GM18508 (cell line): Measurements from ENCODE around the gene PDGFD.

Experiments used
- ATAC-seq: cut with Tn5 transposase; IDR thresholded peaks from one replicate; pipeline ENCODE4 v1.9.1; 2021; ENCODE audit warnings: moderate number of reproducible peaks; ENCODE audit not compliant: insufficient read depth, unreplicated experiment

Gene PDGFD

GRCh38 chr11:103898065-103898464 lies 265.9 kb downstream of the PDGFD start:
- ATAC-seq: peak; percentile 52

- no peak for ATAC-seq
Observed at GRCh38 chr11:103897160-103897936, 266.6 kb downstream of the PDGFD start.

- ATAC-seq: no peak
Observed at GRCh38 chr11:103895106-103895505, 268.8 kb downstream of the PDGFD start.

GRCh38 chr11:103894673-103895072 lies 269.3 kb downstream of the PDGFD start:
- no peak for ATAC-seq

- no peak for ATAC-seq
Observed at GRCh38 chr11:103894034-103894433, 269.9 kb downstream of the PDGFD start.

GRCh38 chr11:103893371-103893770 lies 270.6 kb downstream of the PDGFD start:
- no peak for ATAC-seq

GRCh38 chr11:103892603-103893002 lies 271.3 kb downstream of the PDGFD start:
- ATAC-seq: no peak

GRCh38 chr11:103890654-103891053 lies 273.3 kb downstream of the PDGFD start:
- no peak for ATAC-seq

GRCh38 chr11:103889679-103890078 lies 274.3 kb downstream of the PDGFD start:
- ATAC-seq: no peak

- ATAC-seq: no peak
Observed at GRCh38 chr11:103888541-103888951, 275.4 kb downstream of the PDGFD start.

GRCh38 chr11:103887001-103887658 lies 276.8 kb downstream of the PDGFD start:
- no peak for ATAC-seq

- no peak for ATAC-seq
Observed at GRCh38 chr11:103883856-103884255, 280.1 kb downstream of the PDGFD start.

- no peak for ATAC-seq
Observed at GRCh38 chr11:103883291-103883690, 280.7 kb downstream of the PDGFD start.

- no peak for ATAC-seq
Observed at GRCh38 chr11:103881584-103881983, 282.4 kb downstream of the PDGFD start.

GRCh38 chr11:103880968-103881367 lies 283.0 kb downstream of the PDGFD start:
- ATAC-seq: no peak

GRCh38 chr11:103878646-103879045 lies 285.3 kb downstream of the PDGFD start:
- no peak for ATAC-seq

- no peak for ATAC-seq
Observed at GRCh38 chr11:103877221-103877620, 286.7 kb downstream of the PDGFD start.

- peak; percentile 68 for ATAC-seq
Observed at GRCh38 chr11:103875855-103876510, 288.0 kb downstream of the PDGFD start.

GRCh38 chr11:103872748-103873147 lies 291.2 kb downstream of the PDGFD start:
- no peak for ATAC-seq

- ATAC-seq: no peak
Observed at GRCh38 chr11:103871923-103872551, 291.9 kb downstream of the PDGFD start.

- ATAC-seq: no peak
Observed at GRCh38 chr11:103870821-103871309, 293.1 kb downstream of the PDGFD start.
